HEK293 (cell line): Measurements from ENCODE around the gene CA10.

Source experiments
- SP3 ChIP-seq: fragments of 450-650 bp; formaldehyde crosslinking; IDR thresholded peaks from 2 replicates; pipeline ENCODE4 v1.5.1; 2016; ENCODE audit warnings: missing biosample characterization, missing genetic modification characterization
- ZBTB21 ChIP-seq: fragments of 450-650 bp; formaldehyde crosslinking; IDR thresholded peaks from 2 replicates; pipeline ENCODE4 v1.5.1; 2017; ENCODE audit warnings: missing biosample characterization, missing genetic modification characterization
- ZBTB49 ChIP-seq: fragments of 450-650 bp; formaldehyde crosslinking; IDR thresholded peaks from 2 replicates; pipeline ENCODE4 v1.5.1; 2016; ENCODE audit warnings: missing biosample characterization, missing genetic modification characterization, low read depth
- ZNF24 ChIP-seq: fragments of 450-650 bp; formaldehyde crosslinking; IDR thresholded peaks from 2 replicates; pipeline ENCODE4 v1.5.1; 2016; ENCODE audit warnings: missing biosample characterization, missing genetic modification characterization
- ZNF274 ChIP-seq, 2 experiments: fragments of 200-500 bp in 1 of 2; fragments of 450-650 bp in 1 of 2; sonication (Bioruptor generic) in 1 of 2; formaldehyde crosslinking in 1 of 2; IDR thresholded peaks; 2 replicates each; pipeline versions ENCODE4 v1.5.1 to v1.6.1; 2014 to 2016; ENCODE audit warnings: borderline replicate concordance in 1 of 2, inconsistent platforms in 1 of 2, low read length in 1 of 2, missing biosample characterization in 1 of 2, missing genetic modification characterization in 1 of 2
- ZNF561 ChIP-seq: fragments of 450-650 bp; IDR thresholded peaks from 2 replicates; pipeline ENCODE4 v1.5.1; 2018; ENCODE audit warnings: missing biosample characterization, missing genetic modification characterization, borderline replicate concordance
- TF ChIP-seq, protein P1 (sequence below): fragments of 450-650 bp; formaldehyde crosslinking; IDR thresholded peaks from 2 replicates; pipeline ENCODE4 v1.5.1; 2016; ENCODE audit warnings: missing biosample characterization, missing genetic modification characterization
- TF ChIP-seq, protein P2 (sequence below): fragments of 450-650 bp; formaldehyde crosslinking; conservative IDR thresholded peaks from 2 replicates; pipeline ENCODE4 v1.5.1; 2016; ENCODE audit warnings: low read depth, missing biosample characterization, missing genetic modification characterization
- TF ChIP-seq, protein P3 (sequence below): fragments of 450-650 bp; formaldehyde crosslinking; optimal IDR thresholded peaks from 2 replicates; pipeline ENCODE3; 2016; ENCODE audit warnings: missing biosample characterization, mild to moderate bottlenecking, missing genetic modification characterization

- TF ChIP-seq ZNF24 (tag by site-specific recombination) (no peak), ZNF561 (tag by site-specific recombination) (no peak), SP3 (tag by site-specific recombination) (no peak), ZBTB21 (tag by site-specific recombination) (no peak), ZBTB49 (no peak), ZNF274 (IDR thresholded peaks at IDR 0.05; ENCODE audit: low read length) (no peak), ZNF274 (tag by site-specific recombination; IDR thresholded peaks at IDR 0.05; ENCODE audit: borderline replicate concordance) (no peak)
- TF ChIP-seq, protein P1, sequence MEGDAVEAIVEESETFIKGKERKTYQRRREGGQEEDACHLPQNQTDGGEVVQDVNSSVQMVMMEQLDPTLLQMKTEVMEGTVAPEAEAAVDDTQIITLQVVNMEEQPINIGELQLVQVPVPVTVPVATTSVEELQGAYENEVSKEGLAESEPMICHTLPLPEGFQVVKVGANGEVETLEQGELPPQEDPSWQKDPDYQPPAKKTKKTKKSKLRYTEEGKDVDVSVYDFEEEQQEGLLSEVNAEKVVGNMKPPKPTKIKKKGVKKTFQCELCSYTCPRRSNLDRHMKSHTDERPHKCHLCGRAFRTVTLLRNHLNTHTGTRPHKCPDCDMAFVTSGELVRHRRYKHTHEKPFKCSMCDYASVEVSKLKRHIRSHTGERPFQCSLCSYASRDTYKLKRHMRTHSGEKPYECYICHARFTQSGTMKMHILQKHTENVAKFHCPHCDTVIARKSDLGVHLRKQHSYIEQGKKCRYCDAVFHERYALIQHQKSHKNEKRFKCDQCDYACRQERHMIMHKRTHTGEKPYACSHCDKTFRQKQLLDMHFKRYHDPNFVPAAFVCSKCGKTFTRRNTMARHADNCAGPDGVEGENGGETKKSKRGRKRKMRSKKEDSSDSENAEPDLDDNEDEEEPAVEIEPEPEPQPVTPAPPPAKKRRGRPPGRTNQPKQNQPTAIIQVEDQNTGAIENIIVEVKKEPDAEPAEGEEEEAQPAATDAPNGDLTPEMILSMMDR, result no peak
- TF ChIP-seq, protein P2, sequence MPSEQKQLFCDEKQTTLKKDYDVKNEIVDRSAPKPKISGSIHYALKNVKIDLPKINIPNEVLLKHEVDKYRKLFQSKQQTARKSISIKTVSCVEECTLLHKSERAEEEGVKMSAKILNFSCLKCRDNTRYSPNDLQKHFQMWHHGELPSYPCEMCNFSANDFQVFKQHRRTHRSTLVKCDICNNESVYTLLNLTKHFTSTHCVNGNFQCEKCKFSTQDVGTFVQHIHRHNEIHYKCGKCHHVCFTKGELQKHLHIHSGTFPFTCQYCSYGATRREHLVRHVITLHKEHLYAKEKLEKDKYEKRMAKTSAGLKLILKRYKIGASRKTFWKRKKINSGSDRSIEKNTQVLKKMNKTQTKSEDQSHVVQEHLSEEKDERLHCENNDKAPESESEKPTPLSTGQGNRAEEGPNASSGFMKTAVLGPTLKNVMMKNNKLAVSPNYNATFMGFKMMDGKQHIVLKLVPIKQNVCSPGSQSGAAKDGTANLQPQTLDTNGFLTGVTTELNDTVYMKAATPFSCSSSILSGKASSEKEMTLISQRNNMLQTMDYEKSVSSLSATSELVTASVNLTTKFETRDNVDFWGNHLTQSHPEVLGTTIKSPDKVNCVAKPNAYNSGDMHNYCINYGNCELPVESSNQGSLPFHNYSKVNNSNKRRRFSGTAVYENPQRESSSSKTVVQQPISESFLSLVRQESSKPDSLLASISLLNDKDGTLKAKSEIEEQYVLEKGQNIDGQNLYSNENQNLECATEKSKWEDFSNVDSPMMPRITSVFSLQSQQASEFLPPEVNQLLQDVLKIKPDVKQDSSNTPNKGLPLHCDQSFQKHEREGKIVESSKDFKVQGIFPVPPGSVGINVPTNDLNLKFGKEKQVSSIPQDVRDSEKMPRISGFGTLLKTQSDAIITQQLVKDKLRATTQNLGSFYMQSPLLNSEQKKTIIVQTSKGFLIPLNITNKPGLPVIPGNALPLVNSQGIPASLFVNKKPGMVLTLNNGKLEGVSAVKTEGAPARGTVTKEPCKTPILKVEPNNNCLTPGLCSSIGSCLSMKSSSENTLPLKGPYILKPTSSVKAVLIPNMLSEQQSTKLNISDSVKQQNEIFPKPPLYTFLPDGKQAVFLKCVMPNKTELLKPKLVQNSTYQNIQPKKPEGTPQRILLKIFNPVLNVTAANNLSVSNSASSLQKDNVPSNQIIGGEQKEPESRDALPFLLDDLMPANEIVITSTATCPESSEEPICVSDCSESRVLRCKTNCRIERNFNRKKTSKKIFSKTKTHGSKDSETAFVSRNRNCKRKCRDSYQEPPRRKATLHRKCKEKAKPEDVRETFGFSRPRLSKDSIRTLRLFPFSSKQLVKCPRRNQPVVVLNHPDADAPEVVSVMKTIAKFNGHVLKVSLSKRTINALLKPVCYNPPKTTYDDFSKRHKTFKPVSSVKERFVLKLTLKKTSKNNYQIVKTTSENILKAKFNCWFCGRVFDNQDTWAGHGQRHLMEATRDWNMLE (tag by site-specific recombination), result no peak
- TF ChIP-seq, protein P3, sequence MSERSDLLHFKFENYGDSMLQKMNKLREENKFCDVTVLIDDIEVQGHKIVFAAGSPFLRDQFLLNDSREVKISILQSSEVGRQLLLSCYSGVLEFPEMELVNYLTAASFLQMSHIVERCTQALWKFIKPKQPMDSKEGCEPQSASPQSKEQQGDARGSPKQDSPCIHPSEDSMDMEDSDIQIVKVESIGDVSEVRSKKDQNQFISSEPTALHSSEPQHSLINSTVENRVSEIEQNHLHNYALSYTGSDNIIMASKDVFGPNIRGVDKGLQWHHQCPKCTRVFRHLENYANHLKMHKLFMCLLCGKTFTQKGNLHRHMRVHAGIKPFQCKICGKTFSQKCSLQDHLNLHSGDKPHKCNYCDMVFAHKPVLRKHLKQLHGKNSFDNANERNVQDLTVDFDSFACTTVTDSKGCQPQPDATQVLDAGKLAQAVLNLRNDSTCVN, result no peak
Measured at GRCh38 chr17:51948128-51948527, 210.4 kb downstream of the CA10 start.
